ENCODE measurements around the gene C6orf132.

GRCh38 chr6:42117843-42118161 lies 24.6 kb downstream of the C6orf132 start:
- no peak for TF ChIP-seq CTCF (IDR thresholded peaks at IDR 0.05)
- no peak for TF ChIP-seq POLR2A (IDR thresholded peaks at IDR 0.05)
